Astrocyte (in vitro differentiated cells and primary cell): ENCODE results near the gene CFAP45.

Source experiments
- EZH2 ChIP-seq: IDR thresholded peaks from 2 replicates; pipeline ENCODE4 v1.6.1; 2012; ENCODE audit warnings: mild to moderate bottlenecking, low read length, inconsistent platforms; ENCODE audit not compliant: insufficient read depth
- TF ChIP-seq, protein P1 (sequence below): IDR thresholded peaks from 2 replicates; pipeline ENCODE4 v1.5.1; 2011; ENCODE audit warnings: low read depth, mild to moderate bottlenecking, inconsistent platforms, low read length, moderate library complexity; ENCODE audit not compliant: insufficient read depth

DNA sequence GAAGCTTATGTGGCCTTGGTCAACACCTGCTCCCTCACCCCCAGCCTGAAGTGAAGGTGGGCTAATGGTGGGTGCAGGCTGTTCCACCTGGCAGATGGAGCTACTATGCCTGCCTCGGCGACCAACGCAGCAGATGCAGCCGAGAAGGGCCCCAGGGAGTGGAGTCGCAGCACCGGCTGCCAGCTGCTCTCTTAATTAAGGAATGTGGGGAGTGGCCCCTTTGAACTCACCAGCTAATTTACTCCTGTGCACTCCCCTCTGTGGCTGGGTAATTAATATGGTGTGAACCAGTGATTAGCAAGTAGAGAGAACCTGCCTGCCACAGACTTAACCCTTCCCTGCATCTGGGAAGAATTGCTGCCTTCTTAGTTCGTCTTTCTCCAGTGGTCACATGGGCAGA is 76.6 kb downstream of the CFAP45 start:
- TF ChIP-seq, protein P1, sequence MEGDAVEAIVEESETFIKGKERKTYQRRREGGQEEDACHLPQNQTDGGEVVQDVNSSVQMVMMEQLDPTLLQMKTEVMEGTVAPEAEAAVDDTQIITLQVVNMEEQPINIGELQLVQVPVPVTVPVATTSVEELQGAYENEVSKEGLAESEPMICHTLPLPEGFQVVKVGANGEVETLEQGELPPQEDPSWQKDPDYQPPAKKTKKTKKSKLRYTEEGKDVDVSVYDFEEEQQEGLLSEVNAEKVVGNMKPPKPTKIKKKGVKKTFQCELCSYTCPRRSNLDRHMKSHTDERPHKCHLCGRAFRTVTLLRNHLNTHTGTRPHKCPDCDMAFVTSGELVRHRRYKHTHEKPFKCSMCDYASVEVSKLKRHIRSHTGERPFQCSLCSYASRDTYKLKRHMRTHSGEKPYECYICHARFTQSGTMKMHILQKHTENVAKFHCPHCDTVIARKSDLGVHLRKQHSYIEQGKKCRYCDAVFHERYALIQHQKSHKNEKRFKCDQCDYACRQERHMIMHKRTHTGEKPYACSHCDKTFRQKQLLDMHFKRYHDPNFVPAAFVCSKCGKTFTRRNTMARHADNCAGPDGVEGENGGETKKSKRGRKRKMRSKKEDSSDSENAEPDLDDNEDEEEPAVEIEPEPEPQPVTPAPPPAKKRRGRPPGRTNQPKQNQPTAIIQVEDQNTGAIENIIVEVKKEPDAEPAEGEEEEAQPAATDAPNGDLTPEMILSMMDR, result no peak
- no peak for TF ChIP-seq EZH2
